HG02840 (cell line): Measurements from ENCODE around the gene OMD.

Source experiments
- ATAC-seq: cut with Tn5 transposase; IDR thresholded peaks from one replicate; pipeline ENCODE4 v1.9.1; 2021; ENCODE audit warnings: mild to moderate bottlenecking, moderate library complexity, moderate number of reproducible peaks; ENCODE audit not compliant: unreplicated experiment, low FRiP score

The OMD gene

GRCh38 chr9:92378865-92379560 lies 45.3 kb downstream of the OMD start:
- no peak for ATAC-seq

GRCh38 chr9:92377876-92378275 lies 46.4 kb downstream of the OMD start:
- ATAC-seq = no peak

- ATAC-seq = no peak
Measured at GRCh38 chr9:92373167-92373566, 51.1 kb downstream of the OMD start.

- ATAC-seq = no peak
Measured at GRCh38 chr9:92369075-92369474, 55.2 kb downstream of the OMD start.
